ENCODE data around the gene CEND1.

The CEND1 gene

DNA sequence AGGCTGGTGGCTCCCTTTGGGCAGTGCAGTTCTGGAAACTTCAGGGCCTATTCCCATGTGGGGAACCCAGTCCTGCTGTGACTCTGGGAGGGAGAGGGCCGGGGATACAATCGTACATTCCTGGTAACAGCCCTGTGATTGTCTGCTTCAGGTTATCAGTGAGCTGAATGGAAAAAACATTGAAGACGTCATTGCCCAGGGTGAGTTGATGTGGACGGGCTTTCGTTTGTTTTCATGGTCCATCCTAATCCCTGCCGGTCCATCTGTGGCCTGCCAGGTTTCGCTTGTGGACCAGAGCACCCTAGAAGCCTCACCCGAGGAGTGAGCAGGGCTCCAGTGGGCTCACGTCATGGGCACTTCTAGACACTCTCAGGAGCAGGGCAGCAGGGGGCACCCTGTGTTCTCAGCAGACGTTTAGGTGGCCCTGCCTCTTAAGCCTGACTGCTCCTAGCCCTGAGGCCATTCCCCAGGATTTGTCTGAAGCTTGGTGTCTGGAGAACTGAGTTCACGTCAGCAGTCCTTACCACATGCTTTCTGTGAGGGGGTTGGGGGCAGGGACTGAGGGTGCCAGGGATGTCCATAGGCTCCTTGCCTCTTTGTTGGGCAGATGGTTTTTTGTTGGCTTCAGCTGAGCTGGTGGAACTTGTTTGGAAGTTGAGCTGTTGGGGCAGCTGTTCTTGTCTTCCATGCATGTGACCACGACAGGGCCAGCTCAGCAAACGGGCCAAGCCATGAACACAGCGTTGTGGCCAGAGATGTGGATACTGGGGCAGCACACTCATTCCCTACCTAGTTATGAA, 21.8 kb upstream of the CEND1 start:
- no peak for DNase-seq

DNA sequence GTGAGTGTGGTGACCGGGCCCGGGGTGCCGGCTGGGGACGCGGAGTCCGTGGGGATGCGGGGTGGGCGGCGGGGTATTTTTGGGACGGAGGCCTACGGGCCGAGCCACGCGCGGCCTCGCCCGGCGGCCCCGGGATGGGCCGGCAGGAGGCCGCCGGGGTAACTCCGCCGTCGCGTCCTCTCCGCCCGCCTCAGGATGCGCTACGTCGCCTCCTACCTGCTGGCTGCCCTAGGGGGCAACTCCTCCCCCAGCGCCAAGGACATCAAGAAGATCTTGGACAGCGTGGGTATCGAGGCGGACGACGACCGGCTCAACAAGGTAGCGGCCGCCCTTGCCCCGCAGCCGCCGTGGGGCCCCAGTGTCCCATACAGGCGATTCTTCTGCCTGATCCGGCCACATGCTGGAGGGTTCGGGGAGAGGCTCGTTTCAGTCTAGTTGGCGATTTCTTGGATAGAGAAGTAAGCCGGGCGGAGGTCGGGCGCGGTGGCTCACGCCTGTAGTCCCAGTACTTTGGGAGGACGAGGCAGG, 20.2 kb upstream of the CEND1 start:
- DNase-seq: no peak

DNA sequence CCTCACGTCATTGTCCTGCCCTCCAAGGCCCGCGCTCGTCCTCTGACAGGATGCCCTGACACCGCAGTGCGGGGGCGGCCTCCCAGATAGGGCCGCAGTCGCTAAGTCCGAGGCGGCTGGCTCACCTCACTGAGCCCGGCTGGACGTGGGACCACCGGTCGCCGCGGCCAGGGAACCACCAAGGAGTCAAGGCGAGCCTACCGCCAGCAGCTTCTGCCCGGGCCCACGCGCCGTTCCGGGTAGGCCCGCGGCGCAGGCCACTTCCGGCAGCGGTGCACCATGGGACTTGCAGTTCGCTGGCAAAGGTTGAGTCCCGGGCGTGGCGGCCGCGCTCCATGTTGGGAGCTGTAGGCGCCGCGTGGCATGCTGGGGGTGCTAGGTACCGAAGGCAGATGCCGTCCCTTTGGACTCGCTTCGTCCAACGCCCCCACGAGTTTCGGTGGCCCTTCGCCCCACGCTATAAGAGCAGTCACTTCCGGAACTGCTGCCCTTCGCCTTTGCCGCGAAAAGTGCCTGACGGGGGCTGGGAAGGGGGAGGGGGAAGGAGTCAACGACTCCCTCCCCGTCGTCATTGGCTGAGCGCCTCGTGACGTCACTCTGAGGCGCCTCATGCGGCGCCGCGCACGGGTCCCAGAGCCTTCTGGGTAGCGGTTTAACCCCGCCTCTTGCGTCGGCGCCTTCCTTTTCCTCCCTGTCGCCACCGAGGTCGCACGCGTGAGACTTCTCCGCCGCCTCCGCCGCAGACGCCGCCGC, 19.6 kb upstream of the CEND1 start, which contains the start of gene RPLP2:
TSS of gene RPLP2 (plus strand) at position 681 of the 753 bp plus-strand sequence. CDS start 268 bp downstream, outside the sequence.
- peak; percentile 97 for DNase-seq

DNA sequence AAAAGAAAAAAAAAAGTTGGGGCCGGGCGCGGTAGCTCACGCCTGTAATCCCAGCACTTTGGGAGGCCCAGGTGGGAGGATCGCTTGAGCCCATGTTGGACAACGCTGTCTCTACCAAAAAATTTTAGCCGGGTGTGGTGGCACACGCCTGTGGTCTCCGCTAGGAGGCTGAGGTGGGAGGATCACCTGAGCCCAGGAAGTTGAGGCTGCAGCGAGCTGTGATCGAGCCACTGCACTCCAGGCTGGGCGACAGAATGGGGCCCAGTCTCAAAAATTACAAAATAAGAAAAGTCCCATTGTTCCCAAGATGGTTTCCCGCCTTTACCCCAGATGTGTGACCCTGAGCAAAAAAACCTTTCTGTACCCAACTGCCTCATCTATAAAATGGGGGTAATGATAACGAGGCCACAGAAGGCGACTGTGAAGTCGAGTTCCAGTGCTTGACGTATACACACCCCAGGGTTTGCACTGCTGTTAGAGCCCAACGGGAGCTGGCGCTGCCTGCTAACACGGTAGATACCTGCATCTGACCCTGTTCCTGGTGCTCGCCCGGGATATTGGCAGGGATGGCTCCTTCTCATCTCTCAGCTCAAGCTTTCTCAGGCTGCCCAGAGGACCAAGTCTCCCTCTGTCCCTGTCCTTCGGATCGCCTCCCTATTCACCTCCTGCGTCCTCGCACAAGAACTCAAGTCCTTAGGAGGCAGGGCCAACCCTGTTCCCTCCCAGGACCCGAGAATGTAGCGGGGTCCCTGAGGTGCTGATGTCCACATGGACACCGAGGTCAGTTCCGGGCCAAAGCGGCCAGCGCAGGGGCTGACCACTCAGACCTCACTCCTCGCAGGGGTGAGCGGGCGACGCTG, 18.8 kb upstream of the CEND1 start:
- no peak for DNase-seq

DNA sequence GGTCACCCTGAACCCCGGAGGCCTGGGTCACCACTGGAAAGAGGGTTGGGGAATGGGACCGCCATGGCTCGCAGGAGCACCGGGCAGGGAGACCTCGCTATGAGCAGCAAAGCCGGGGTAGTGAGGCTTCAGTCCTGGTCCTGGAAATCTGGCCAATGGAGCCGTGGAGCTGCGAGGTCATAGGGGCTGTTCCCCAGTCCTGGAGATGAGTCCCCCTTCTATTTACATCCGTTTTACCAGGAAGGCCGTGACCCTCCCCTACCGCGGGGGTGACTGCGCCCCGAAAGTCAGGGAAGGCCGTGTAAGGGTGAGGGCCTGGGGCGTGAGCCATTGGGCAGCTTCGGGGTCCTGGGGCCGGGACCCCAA, 14.7 kb upstream of the CEND1 start:
- no peak for DNase-seq

DNA sequence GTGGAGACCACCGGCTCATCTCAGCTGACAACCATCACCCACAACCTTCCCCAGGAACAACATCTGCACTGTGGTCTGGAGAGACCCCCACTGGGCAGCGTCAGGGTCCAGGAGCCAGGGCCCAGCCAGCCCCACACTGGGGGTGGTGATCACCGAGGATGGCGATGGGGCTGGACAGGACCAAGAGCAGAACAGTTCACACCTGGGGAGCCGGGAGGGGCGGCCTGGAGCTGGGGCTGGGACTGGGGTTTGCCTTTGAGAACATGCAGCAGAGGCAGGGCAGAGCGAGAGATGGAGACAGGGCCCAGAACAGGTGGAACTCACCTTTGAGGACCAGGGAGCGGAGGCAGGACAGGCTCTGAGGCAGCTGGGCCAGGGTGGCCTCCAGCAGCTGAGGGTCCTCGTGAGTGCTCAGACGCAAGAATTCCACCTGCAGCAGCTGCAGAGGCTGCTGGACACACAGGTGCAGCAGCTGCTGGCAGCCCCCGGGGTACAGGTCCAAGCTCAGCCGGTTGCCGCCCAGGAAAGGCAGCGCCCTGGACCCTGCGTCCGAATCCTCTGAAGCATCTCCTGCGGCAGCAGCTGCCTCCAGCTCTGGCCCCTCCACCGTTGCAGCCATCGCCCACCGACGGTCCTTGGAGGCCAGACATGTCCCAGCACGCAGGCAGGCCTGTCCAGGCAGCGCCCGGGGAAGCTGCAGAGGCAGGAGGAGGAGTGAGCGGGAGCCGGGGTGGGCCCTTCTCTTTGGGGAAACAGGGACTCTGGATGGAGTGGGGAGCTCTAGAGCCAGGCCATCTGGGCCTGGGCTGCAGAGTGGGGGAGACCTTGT, 14.1 kb upstream of the CEND1 start:
- DNase-seq: no peak

DNA sequence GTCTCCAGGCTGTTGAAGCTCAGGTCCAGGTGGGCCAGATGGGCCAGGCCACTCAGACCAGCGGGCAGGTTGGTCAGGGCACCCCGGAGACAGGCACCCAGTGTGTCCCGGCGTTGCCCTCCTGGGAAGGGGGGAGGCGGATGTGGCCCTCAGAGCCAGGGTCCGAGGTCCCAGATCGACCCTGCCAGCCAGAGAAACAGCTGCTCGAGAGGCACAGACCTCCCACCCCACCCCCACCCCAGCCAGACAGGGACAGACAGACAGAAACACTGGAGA, 13.5 kb upstream of the CEND1 start:
- no peak for DNase-seq

DNA sequence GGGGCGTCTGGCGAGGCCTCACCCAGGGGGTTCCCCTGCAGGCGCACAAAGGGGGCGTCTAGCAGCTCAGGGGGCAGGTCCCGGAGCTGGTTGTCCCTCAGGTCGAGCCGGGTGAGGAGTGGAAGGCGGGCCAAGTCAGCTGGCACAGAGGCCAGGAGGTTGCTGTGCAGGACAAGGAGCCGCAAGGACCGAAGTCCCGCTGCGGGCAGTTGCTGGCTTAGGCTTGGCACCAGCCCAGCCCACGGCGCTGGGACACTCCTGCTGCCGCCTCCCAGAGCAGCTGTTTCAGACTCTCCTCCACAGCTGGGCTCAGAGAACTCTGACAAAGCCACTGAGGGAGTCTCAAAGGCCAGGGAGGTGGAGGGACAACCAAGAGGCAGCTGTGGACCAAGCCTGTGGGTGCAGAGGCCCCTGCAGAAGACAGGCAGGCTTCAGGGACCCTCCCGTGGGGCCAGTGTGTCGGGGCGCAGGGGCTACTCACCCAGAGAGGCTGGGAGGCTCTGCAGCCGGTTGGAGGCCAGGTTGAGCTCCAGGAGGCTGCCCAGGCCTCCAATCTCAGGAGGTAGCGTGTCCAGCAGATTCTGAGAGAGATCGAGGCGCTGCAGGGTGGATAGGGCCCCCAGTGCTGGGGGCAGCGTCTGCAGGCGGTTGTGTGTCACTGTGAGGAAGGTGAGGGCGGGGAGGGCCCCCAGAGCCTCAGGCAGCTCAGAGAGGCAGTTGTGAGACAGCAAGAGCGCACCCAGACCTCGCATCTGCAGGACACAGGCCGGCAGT, 13.0 kb upstream of the CEND1 start:
- DNase-seq: no peak

DNA sequence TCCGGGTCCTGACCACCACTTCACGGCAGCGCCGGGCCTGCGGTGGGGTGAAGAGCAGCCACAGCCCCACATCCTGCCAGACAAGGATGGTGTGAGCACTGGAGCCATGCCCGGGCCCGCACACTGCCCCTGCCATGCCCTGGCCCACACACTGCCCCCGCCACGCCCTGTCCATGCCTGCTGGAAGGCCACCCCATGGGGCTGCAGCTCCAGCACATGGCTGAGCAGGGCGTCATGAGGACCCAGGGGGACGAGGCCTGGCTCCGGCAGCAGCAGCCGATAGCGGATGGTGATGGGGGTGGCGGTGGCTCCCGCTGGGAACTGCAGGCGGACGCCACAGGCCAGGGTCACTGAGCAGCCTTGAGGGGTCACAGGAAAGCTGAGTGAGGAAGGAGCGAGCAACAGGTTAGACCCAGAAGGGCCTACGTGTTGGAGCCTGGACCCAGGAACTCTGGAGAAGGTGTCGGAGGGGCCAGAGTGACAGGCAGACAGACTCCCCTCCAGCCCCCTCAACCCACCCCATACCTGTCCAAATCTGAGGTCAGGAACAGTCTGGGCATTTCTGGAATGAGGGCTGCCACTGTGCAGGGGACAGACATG, 12.2 kb upstream of the CEND1 start:
- DNase-seq: no peak

DNA sequence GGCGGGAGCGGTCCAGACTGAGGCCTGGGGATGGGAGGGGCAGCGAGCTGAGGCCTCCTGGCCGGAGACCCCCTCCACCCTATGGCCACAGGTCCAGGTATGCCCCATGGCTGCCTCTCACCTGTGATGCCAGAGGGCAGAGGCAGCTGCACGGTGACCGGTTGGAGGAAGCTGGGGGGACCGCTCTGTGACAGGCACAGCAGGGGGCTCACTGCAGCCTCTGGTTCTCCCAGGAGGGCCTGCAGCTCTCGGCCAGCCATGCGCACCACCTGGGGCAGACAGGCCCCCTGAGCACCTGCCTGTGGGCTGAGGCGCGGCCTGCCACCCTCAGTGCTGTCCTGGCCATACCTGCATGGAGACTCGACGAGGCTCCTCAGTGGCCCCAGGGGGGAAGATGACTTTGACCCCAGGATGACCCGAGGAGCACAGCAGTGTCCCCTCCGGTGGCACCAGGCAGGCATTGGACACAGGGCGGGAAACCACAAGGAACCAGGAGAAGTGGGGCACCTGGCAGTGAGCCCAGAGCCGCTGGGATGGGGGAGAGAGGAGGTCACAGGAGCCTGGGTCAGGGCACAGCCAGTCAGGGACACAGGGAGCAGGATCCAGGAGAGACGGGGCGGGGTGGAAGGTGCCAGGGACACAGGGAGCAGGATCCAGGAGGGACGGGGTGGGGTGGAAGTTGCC, 11.3 kb upstream of the CEND1 start:
- DNase-seq: no peak

DNA sequence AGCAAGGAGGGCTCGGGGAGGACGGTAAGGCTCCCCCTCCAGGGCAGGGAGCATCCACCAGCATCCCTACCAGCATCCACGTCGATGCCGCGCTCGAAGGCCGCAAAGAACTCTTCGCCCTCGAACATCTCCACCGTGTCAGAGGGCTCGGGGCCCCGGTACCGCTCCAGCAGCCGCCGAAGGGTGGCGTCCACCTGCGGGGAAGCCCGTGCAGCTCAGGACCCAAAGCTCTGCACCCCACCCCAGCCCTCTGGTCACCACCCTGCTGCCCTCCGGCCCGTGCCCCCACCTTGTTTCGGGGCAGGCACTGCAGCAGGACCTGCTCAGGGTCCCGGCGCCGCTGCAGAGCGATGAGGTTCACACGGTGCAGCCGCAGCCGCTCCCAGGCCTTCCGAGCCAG, 10.6 kb upstream of the CEND1 start:
- DNase-seq: no peak

DNA sequence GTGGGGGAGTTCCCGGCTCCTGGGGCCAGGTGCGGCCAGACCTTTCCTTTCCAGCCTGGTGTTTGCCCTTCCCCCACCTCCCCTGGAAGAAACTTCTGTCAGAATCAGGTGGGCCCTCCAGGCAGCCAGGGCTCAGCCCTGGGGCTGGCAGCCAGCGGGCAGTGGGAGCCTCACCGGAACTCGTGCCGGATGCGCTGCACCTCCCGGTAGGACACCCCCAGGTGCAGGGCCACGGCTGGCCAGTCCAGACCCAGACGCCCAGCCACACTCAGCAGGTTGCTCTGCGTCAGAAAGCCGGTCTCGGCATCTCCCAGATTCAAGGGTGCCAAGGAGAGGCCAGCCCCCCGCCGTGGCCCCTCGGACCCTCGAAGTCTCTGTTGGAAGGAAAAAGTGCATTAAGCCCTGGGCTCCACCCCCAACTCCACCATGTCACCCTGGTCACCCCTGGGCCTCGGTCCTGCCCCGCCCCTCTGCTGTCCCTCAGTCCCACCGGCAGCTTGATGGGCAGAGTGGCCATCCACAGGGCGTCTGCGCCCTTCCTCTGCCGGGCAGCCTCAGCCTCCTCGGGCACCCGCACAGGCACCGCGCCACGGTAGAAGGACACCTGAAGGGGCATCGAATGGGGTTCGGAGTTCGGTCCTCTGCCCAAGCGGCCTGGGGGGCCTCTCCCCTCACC, 9.9 kb upstream of the CEND1 start:
- DNase-seq: no peak

DNA sequence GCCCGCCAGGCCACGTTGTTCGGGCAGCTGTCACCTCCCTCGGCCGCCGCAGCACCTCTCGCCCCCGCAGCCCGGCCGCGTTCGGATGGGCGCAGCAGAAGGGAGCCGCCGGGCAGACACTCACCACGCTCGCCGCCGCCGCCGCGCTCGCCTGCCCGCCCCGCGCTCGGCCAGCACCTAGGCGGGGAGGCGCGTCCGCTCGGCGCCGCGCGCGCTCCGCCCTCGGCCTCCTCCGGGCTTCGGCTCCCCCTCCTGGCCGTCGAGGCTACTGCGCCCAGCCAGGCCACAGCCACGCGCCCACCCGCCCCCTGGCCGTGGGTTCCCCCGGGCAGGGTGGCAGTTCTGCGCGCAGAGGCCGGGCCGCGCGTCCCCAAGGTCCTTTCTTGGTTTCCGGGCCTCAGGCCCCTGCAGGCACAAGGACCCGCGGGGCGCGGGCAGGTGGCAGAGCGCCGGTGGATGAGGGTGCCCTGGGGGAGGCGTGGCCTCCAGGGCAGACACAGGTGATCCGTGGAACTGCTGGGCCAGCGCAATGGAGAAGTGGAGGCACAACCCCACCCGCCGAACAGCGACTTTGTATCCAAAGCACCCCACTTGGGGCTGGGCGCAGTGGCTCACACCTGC, 8.3 kb upstream of the CEND1 start, which contains the start of gene SLC25A22:
TSS of gene SLC25A22 (minus strand) at position 189 of the 621 bp plus-strand sequence. CDS start 3,275 bp downstream, outside the sequence.
- DNase-seq: peak; percentile 75

DNA sequence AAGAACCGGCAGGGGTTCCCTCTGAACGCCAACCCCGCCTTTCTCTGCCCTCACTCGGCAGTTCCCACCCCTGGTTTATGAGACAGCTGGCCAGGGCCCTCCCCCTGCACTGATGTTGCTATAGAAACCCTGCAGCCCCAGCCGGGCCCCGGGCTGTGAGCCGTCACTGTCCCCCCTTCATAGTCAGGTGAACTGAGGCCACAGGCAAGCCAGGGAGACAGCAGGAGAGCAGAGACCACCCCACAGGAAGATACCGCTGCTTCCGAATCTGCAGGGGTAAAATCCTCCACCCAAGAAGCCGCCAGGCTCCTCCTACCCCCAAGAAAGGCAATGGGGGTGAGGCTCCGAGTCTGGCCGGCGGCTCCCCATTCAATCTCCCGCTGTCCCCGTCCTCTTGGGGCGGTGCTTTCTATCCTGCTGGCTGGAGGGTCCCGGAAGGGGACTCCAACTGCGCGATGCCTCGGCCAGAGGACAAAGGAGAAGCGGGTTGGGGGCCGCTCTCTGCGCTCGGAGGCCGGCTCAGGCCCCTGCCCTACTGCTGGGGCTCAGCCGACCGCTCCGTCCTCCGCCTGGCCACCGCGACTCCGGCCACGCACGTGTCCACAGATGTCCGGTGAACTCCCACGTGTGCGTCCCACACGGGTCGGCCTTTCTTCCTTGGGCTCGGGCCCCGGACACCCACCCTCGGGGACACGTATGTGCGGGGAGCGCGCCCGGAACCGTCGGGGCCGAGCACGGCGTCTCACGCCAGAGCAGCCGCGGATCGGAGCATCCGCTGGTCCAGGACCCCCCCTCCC, 7.6 kb upstream of the CEND1 start:
- DNase-seq: peak; percentile 86

DNA sequence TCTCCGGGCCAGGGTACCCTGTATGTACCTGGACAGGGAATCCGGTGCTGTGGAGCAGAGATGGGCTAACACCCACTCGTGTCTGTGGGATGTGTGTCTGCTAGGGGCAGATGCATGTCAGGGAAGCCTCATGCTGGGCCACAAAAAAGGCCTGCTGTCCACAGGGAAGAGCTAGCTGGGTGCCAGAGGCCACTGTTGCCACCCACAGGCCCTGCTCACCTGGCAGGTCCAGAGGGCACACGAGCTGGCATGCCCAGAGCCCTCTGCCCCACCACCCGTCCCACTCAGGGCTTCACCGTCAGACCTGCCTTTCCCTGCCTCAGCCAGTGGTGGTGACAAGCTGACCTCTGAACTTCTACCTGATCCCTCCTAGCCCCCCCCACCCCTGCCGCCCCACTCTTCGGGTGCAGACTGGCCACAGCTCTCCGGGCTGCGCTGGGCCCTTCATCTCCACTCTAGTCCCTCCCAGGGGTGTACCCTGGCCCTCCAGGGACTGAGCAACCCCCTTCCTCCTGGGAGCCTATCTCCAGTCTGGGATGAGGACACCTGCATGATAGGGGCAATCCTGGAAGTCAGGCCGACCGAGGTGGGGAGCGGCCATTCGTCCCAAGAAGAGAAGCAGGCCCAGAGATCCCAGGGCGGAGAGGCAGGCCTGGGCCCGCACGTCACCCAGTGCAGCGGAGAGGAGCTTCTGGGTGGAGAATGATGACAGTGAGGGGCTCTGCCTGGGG, 6.8 kb upstream of the CEND1 start:
- DNase-seq: no peak

DNA sequence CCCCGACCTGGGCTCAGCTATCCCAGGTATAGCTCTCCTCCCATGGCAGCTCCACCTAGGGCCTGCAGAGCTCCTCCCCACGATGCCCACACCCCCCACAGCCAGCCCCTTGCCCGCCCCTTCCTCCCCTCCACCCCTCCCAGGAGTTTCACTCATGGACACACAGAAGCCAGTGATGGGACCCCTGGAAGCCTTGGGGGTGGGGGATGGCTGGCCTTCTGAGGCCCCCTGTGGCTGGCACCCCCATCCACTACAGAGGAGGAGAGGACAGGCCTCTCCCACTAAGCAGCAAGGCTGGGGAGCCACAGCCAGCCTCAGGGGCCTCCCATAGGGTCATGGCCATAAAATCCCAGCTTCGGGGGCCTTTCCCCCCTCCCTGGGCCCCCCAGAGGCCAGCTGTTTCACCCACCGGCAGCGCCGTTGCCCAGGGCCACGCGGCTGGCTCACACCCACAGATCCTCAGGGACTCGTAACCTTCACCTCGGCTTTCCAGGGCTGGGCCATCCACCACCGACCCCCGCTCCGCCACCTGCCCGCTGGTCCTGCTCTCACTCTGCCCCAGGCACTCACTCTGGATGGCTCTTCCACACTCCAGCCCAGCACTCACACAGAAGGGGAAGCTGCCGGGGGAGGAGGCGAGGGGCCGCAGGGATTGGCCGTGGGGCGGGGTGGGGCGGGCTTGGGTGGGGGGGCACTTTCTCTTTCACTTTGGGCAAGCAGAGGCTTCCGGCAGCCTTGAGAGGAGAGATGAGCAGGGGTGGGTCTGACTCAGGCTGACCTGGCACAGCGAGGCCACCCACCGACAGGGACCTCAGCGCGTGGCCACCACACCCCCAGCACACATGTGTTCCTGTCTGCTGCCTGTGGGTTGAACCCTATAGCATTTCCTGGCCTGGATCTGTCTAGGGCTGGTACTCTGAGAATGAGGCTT, 6.0 kb upstream of the CEND1 start:
- peak; percentile 80 for DNase-seq
